ENCODE measurements around the gene SLC24A2. TPM values are rescaled to one million over a fixed set of nuclear protein-coding genes. Genes with fewer than 3 reads are reported as not detected.
A peak's percentile ranks its signal among the peaks of the same experiment; 100 is the strongest.

Gene SLC24A2
- total and polyA plus RNA-seq, 2 of the 8 experiments (the other 6 are each of a cell fraction or from before 2014, with no cell fraction given), result 2.8 to 6.5 TPM

DNA sequence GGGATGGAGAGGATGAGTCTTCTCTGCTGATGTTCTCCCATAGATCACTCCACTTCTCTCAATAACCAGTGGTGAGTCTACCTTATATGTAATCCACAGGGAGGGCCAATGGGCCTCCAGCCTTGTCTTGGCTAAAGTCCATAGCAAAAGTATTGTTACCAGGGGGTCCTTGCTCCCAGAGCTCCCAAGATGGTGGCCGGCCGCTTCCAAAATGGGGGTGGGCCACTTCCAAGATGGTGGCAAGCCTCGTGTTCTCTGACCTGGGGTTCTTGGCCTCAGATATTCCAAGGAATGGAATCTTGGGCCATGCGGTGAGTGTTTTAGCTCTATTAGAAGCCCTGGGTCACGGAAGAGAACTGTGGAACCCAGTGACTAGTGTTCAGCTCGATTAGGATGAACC lies 12.0 kb upstream of the SLC24A2 start:
- peak overlapping the region; percentile 88; the same call in 1 of the 2 replicates for H2BK20ac ChIP-seq (ENCODE audit: low read length)
- no peaks in the 10 kb centered on the region; a peak in 1 of 8 replicates for H3K36me3 ChIP-seq (ENCODE audit: control insufficient read depth in 2 of 4, insufficient read depth in 4 of 4, low read length in 3 of 4)
- WGBS, 2 experiments (ENCODE audit: extremely low coverage in 1 of 2, insufficient coverage in 1 of 2, insufficient read length in 1 of 2, insufficient replicate concordance in 2 of 2, low coverage in 1 of 2, low lambda C conversion rate in 2 of 2, missing lambda C conversion rate in 1 of 2), result 86% methylated on average over 6 of the region's 6 CpGs; no CpG with 5 or more reads in 1 of the 2 experiments
- no peak overlapping the region; the same call in 1 of the 2 replicates for H4K8ac ChIP-seq (ENCODE audit: extremely low read depth, insufficient read depth, low read length)
- H2AK5ac ChIP-seq (ENCODE audit: low read depth, low read length), result 0 out of 2 replicates have a peak overlapping the region, but pooled peaks have one; percentile 46
- POLR2A ChIA-PET (ENCODE audit: partially characterized antibody), result interaction anchor here (1.7 to 1.9 kb wide), 2 partner anchors 8 to 10 kb away, joined by 4 to 5 read pairs; no protein-coding TSS in a partner anchor
- H2BK15ac ChIP-seq (ENCODE audit: low read length), result no peak overlapping the region
- H3K4me3 ChIP-seq (ENCODE audit: extremely low read depth in 1 of 4, insufficient read depth in 2 of 4, low read depth in 3 of 4, low read length in 4 of 4), result no peak overlapping the region
- H3K9ac ChIP-seq (replicated peaks in 1 of 4; ENCODE audit: extremely low read depth in 1 of 4, low read depth in 3 of 4, low read length in 3 of 4), result no peak overlapping the region
- H3K4ac ChIP-seq (replicated peaks; ENCODE audit: insufficient read length, low read depth, low read length), result no peak overlapping the region
- H4K91ac ChIP-seq (replicated peaks; ENCODE audit: insufficient read length, low read length), result peak overlapping the region; percentile 84
- H4K20me1 ChIP-seq (replicated peaks in 1 of 2; ENCODE audit: control insufficient read depth in 1 of 2, insufficient read depth in 2 of 2, low read length in 2 of 2), result no peaks in the 10 kb centered on the region
- CTCF ChIA-PET (ENCODE audit: partially characterized antibody), result interaction anchor here (0.6 to 1.9 kb wide), 3 partner anchors 29 to 172 kb away, joined by 3 to 7 read pairs (median 3); no protein-coding TSS in a partner anchor
- no peaks in the 10 kb centered on the region for H3K9me3 ChIP-seq (ENCODE audit: insufficient read depth in 2 of 2, low read depth in 1 of 2, low read length in 1 of 2)
- no peaks in the 10 kb centered on the region for H3K27me3 ChIP-seq (replicated peaks in 1 of 4; ENCODE audit: control insufficient read depth in 3 of 4, extremely low read depth in 1 of 4, insufficient read depth in 3 of 4, low read length in 3 of 4)
- peaks cover 2 to 28% (median 16%) of the 10 kb centered on the region in 4 experiments; a peak in 6 of 7 replicates for H3K4me1 ChIP-seq (replicated peaks in 1 of 4; ENCODE audit: control insufficient read depth in 3 of 4, insufficient read depth in 4 of 4, low read length in 3 of 4)
- DNase-seq (ENCODE audit: low read depth in 1 of 2, low spot score in 2 of 2) (no peak), FAIRE-seq (no peak)
- no peak overlapping the region for H3K4me2 ChIP-seq (ENCODE audit: insufficient read depth in 1 of 2, low read depth in 2 of 2, low read length in 2 of 2)
- H3K56ac ChIP-seq (replicated peaks; ENCODE audit: insufficient read length, low read depth, low read length), result no peak overlapping the region
- H3K79me1 ChIP-seq (ENCODE audit: low read depth, low read length), result no peaks in the 10 kb centered on the region
- peak overlapping the region; percentile 15; the same call in 1 of the 2 replicates for H3K18ac ChIP-seq (ENCODE audit: extremely low read depth, low read length)
- H3K79me2 ChIP-seq (ENCODE audit: control insufficient read depth in 1 of 2, insufficient read depth in 2 of 2, low read length in 2 of 2), result no peaks in the 10 kb centered on the region
- TF ChIP-seq NANOG (IDR thresholded peaks at IDR 0.05; ENCODE audit: insufficient read depth, low read depth, low read length, poor library complexity, severe bottlenecking) (no peak), RFX5 (IDR thresholded peaks at IDR 0.05; ENCODE audit: borderline replicate concordance, low read depth, low read length) (no peak), YY1 (IDR thresholded peaks at IDR 0.05; ENCODE audit: low read depth, low read length) (peak; percentile 63; the same call in 1 of the 2 replicates), SIN3A (conservative IDR thresholded peaks at IDR 0.05 in 1 of 2, IDR thresholded peaks at IDR 0.05 in 1 of 2; ENCODE audit: low read depth in 1 of 2, low read length in 2 of 2) (no peak), TCF12 (IDR thresholded peaks at IDR 0.05; ENCODE audit: low read depth, low read length) (no peak), ASH2L (IDR thresholded peaks at IDR 0.05; ENCODE audit: low read length) (no peak)
- TF ChIP-seq, protein P1, sequence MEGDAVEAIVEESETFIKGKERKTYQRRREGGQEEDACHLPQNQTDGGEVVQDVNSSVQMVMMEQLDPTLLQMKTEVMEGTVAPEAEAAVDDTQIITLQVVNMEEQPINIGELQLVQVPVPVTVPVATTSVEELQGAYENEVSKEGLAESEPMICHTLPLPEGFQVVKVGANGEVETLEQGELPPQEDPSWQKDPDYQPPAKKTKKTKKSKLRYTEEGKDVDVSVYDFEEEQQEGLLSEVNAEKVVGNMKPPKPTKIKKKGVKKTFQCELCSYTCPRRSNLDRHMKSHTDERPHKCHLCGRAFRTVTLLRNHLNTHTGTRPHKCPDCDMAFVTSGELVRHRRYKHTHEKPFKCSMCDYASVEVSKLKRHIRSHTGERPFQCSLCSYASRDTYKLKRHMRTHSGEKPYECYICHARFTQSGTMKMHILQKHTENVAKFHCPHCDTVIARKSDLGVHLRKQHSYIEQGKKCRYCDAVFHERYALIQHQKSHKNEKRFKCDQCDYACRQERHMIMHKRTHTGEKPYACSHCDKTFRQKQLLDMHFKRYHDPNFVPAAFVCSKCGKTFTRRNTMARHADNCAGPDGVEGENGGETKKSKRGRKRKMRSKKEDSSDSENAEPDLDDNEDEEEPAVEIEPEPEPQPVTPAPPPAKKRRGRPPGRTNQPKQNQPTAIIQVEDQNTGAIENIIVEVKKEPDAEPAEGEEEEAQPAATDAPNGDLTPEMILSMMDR (IDR thresholded peaks at IDR 0.05; ENCODE audit: control extremely low read depth in 1 of 3, insufficient read depth in 1 of 3, low read depth in 1 of 3, low read length in 3 of 3), result no peak
- TF ChIP-seq, protein P2, sequence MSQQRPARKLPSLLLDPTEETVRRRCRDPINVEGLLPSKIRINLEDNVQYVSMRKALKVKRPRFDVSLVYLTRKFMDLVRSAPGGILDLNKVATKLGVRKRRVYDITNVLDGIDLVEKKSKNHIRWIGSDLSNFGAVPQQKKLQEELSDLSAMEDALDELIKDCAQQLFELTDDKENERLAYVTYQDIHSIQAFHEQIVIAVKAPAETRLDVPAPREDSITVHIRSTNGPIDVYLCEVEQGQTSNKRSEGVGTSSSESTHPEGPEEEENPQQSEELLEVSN (IDR thresholded peaks at IDR 0.05), result no peak
- H4K5ac ChIP-seq (ENCODE audit: insufficient read length, low read depth, low read length), result peak overlapping the region; percentile 44
- H2BK12ac ChIP-seq (ENCODE audit: low read depth, low read length), result peak overlapping the region; percentile 85
- H3K23ac ChIP-seq (ENCODE audit: insufficient read length), result no peak overlapping the region
- H2BK120ac ChIP-seq (replicated peaks; ENCODE audit: low read depth, low read length), result peak overlapping the region; percentile 39
- H3K23me2 ChIP-seq (ENCODE audit: low read depth, low read length), result peaks cover 3% of the 10 kb centered on the region; the same call in 1 of the 2 replicates
- H2AFZ ChIP-seq (ENCODE audit: low read length), result no peak overlapping the region
- peak overlapping the region; percentile 91; the same call in 1 of the 2 replicates for H2BK5ac ChIP-seq (ENCODE audit: low read depth, low read length)
- H3K14ac ChIP-seq (ENCODE audit: insufficient read length), result no peak overlapping the region
- no peak overlapping the region for H3K27ac ChIP-seq (ENCODE audit: low read depth, low read length)
